ENCODE data around the gene PAPOLG. TPM values are rescaled to one million over a fixed set of nuclear protein-coding genes. Genes with fewer than 3 reads are reported as not detected.

Gene PAPOLG
- total and polyA plus RNA-seq, 2 of the 4 experiments (the other 2 are of a cell fraction), result 3.5 to 12.4 TPM

GRCh38 chr2:60818272-60818671, 62.2 kb downstream of the PAPOLG start:
- Histone ChIP-seq H2AK9ac (replicated peaks; ENCODE audit: low read depth, low read length, poor library complexity) (no peak overlapping the region), H4K5ac (ENCODE audit: low read depth, low read length) (no peak overlapping the region), H4K91ac (ENCODE audit: insufficient read depth, low read depth, low read length) (no peak overlapping the region), H3K23ac (ENCODE audit: low read depth, low read length) (no peak overlapping the region), H4K8ac (ENCODE audit: low read depth in 2 of 2, low read length in 2 of 2) (no peak overlapping the region), H2BK120ac (ENCODE audit: low read depth, low read length) (no peak overlapping the region), H2BK5ac (ENCODE audit: low read depth, low read length, poor library complexity, severe bottlenecking) (no peak overlapping the region), H3K9ac (ENCODE audit: low read depth, low read length) (no peak overlapping the region), H2BK20ac (ENCODE audit: low read depth, low read length) (no peak overlapping the region), H3K9me3 (ENCODE audit: control insufficient read depth, insufficient read depth, low read length) (0 out of 2 replicates have a peak, but pooled peaks cover 1% of the 10 kb centered on the region), H3K27ac (ENCODE audit: insufficient read depth, low read length) (no peak overlapping the region), H3K14ac (replicated peaks; ENCODE audit: low read depth, low read length) (no peak overlapping the region), H3K9me1 (ENCODE audit: insufficient read depth, low read length) (no peaks in the 10 kb centered on the region), H3K4me1 (ENCODE audit: control insufficient read depth, insufficient read depth, low read length) (no peaks in the 10 kb centered on the region), H3K27me3 (ENCODE audit: control insufficient read depth, insufficient read depth, low read length) (peaks cover 24% of the 10 kb centered on the region), H3K4me2 (ENCODE audit: low read depth, low read length) (no peak overlapping the region), H3K4ac (ENCODE audit: low read depth, low read length) (no peak overlapping the region), H3K79me1 (ENCODE audit: low read depth in 1 of 2, low read length in 2 of 2) (no peaks in the 10 kb centered on the region), H2BK15ac (ENCODE audit: low read depth, low read length) (no peak overlapping the region), H3K36me3 (ENCODE audit: control insufficient read depth, insufficient read depth, low read length) (no peaks in the 10 kb centered on the region), H3K56ac (ENCODE audit: extremely low read depth, insufficient read depth, low read length) (no peak overlapping the region), H3K18ac (ENCODE audit: low read depth, low read length) (no peak overlapping the region), H2AK5ac (ENCODE audit: low read depth, low read length) (no peak overlapping the region), H2AFZ (replicated peaks; ENCODE audit: low read length, poor library complexity) (peak overlapping the region; percentile 15), H4K20me1 (ENCODE audit: insufficient read depth, low read length) (no peaks in the 10 kb centered on the region), H3K4me3 (ENCODE audit: insufficient read depth, low read depth, low read length) (no peak overlapping the region)
- POLR2A ChIA-PET (ENCODE audit: unreplicated experiment), result interaction anchor here (0.9 kb wide), 1 partner anchor 16 kb away, joined by 3 read pairs; no protein-coding TSS in a partner anchor
- DNase-seq, result peak; percentile 4
- dilution Hi-C loops (cut with HindIII; ENCODE audit: low sequenced_read_pairs, unreplicated experiment) (no loop called here), intact Hi-C loops (cut with micrococcal nuclease) (no loop called here), in situ Hi-C loops (cut with MboI; ENCODE audit: low sequenced_read_pairs) (no loop called here)
- 64% methylated on average over 2 of the region's 4 CpGs; no CpG with 5 or more reads in 1 of the 2 experiments for WGBS, 2 experiments (ENCODE audit: extremely low coverage in 2 of 2, insufficient read length in 1 of 2)
- CTCF ChIA-PET, result no interaction called here
- BruUV-seq (replicated peaks), result no TSS peak
- ATAC-seq (ENCODE audit: low read depth), result no peak
- TF ChIP-seq RFX5 (IDR thresholded peaks at IDR 0.05; ENCODE audit: low read depth, low read length) (no peak), SMC3 (IDR thresholded peaks at IDR 0.05; ENCODE audit: low read depth, low read length) (no peak), RAD21 (IDR thresholded peaks at IDR 0.05; ENCODE audit: low read length) (no peak), BHLHE40 (IDR thresholded peaks at IDR 0.05; ENCODE audit: low read depth, low read length) (no peak), USF2 (IDR thresholded peaks at IDR 0.05; ENCODE audit: low read depth, low read length) (no peak), RCOR1 (IDR thresholded peaks at IDR 0.05; ENCODE audit: insufficient replicate concordance, low read length) (no peak), NFE2L2 (IDR thresholded peaks at IDR 0.05; ENCODE audit: low read depth, low read length) (no peak), FOS (IDR thresholded peaks at IDR 0.05; ENCODE audit: low read depth, low read length) (no peak)
